GM12872 (cell line): ENCODE data around the gene GPS1.

Source experiments
- TF ChIP-seq, protein P1 (sequence below): IDR thresholded peaks from 3 replicates; pipeline ENCODE4 v1.5.1; 2011; ENCODE audit warnings: low read depth, mild to moderate bottlenecking, low read length, moderate library complexity; ENCODE audit not compliant: insufficient read depth

The GPS1 gene

DNA sequence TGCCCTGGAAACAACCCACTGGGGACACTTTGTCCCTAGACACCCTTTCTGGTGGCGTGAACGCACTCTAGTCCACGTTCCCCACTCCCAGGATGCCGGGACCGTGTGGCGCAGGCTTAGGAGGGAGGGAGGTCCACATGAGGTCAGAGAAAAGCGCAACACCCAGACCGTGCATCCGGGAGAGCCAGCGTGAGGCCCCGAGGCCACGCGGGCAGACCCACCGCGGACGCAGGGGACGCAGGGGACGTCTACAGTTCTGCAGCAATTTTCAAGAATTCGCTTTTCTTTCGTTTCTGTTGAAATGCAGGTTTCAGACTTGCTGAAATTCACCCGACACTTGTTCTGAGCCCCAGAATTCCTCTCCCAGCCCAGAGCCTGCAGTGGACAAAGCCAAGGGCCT, 4.8 kb upstream of the GPS1 start:
- TF ChIP-seq, protein P1, sequence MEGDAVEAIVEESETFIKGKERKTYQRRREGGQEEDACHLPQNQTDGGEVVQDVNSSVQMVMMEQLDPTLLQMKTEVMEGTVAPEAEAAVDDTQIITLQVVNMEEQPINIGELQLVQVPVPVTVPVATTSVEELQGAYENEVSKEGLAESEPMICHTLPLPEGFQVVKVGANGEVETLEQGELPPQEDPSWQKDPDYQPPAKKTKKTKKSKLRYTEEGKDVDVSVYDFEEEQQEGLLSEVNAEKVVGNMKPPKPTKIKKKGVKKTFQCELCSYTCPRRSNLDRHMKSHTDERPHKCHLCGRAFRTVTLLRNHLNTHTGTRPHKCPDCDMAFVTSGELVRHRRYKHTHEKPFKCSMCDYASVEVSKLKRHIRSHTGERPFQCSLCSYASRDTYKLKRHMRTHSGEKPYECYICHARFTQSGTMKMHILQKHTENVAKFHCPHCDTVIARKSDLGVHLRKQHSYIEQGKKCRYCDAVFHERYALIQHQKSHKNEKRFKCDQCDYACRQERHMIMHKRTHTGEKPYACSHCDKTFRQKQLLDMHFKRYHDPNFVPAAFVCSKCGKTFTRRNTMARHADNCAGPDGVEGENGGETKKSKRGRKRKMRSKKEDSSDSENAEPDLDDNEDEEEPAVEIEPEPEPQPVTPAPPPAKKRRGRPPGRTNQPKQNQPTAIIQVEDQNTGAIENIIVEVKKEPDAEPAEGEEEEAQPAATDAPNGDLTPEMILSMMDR, result no peak

DNA sequence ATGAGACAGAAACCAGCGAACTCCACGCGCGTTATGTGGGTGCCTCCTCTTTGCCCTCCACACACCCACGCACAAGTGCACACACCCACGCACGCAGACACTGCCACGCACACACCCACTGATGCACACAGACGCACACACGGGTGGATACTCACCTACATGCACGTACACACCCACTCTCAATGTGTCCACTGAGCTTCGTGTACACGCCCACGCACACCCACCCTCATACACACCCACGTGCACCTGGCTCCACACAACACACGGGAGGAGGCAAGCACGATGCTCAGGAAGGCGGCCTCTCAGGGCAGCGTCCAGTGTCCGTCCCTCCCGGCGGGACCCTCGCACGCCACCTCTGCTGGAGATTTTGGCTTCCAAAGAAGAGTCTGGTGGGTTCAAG, 4.3 kb upstream of the GPS1 start:
- TF ChIP-seq, protein P1, result no peak

DNA sequence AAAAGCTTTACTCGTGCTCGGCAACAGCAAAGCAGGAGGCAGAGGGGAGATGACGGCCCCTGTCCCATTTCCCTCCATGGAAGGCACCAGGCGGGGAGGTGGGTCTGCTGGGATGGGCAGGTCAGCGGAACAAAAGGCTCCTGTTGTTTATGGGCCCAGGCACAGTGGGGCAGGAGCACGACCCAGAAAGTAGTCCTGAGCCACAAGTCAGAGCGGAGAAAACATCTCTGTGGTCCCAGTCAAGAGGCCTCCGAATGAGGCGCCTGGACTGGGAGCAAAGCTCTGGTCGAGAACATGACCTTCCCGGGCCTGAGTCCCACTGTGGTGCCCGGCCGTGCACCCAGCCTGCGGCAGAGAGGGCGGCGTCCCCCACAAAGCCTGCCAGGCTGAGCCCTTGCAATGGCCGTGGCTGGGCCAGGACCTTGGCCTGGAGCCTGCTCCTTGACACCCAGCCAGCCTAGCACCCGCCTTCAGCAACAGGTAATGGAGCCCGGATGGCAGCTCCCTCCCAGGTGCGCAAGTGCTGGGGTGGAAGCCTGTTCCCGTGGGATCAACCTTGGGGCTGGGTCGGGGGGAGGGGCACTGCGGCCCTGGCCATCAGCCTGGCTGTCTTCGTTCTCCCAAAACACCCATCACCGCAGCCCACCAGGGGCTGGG, 3.7 kb upstream of the GPS1 start:
- TF ChIP-seq, protein P1, result no peak

DNA sequence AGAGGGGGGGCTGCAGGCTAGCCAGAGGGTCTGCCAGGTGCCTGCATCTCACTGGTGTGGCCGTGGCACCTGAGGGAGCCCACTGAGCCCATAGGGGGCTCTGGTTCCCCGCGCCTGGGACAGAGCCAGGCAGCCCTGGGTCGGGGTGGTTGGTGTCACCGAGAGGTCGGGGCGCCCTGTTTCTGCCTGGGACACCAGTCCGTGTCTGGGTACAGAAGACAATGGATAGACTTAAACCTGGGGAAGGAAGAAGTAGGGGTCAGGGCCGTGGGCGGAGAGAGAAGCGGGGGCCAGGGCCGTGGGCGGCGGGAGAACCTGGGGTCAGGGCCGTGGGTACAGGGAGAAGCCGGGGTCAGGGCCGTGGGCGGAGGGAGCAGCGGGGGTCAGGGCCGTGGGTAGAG, 3.1 kb upstream of the GPS1 start:
- TF ChIP-seq, protein P1, result no peak

DNA sequence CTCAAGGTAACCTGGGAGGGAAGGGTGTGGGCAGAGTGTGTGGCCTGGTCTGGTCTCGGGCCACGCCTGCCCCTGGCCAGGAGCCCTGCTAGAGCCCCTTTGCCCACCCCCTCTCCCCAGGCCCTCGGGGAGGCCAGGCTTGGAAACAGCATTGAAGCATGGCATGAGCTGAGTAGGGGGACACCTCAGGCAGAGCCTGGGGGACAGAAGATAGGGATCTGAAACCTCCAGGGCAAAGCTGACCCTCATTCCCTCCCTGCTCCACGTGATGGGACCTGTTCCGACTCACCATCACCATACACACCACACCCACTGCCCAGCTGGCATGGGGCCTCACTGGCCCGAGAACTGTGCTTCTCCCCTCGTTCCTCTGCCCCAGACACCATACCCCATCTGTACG, 2.6 kb upstream of the GPS1 start:
- TF ChIP-seq, protein P1, result no peak

DNA sequence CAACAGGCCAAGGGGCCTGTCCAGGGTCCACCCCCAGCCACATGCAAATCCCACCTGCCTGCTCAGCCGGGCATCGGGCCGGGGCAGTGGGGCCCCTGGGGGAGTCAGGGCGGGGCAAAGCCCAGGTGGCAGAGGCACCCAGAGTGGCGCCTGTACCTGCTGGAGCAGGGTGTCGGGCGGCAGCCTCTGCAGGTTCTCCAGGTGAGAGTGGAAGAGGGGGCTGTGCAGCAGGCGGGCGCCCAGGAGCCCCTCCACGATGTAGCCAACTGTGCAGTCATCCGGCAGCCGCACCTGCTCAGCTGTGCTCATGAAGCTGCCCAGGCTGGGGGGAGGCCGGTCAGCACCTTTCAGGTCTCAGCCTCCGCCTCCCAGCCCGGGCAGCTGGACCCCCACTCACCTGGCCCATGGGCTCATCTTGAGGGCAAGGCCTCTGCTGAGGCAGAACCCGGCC, 2.2 kb upstream of the GPS1 start:
- TF ChIP-seq, protein P1, result no peak

DNA sequence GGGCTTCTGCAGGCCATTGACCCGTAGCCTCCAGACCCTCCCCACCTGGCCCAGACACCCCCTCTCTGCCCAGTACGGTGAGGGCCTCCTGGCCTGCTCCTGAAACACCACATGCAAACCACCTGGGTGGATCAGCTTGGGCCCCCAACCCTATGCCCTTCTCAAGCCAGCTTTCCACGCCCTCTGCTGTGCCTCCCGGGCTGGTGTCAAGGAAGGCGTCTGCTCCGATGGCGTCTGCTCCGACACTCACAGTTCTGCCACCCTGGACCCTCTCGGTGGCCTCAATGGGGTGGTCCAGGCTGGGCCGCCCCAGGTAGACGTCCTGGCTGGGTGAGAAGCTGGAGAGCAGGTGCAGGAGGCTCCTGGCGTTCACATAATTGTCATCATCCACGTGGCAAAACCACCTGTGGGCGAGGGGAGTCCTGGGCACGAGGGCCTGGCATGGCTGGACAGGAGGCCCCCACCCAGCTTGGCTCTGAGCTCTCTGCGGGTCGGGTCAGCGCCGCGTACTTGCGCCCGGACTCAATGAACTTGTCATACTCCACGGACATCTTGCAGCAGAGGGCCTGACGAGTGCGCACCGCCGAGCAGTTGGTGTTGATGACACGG, 1.4 kb upstream of the GPS1 start:
- TF ChIP-seq, protein P1, result no peak
